B cell (primary cell): Measurements from ENCODE around the gene MKRN2. TPM values are rescaled to one million over a fixed set of nuclear protein-coding genes. Genes with fewer than 3 reads are reported as not detected.

Experiments
- ATAC-seq: fragments of 200-7000 bp; cut with Tn5 transposase; one replicate; pipeline ENCODE4 v1.10.0; 2021; ENCODE audit warnings: low read depth, mild to moderate bottlenecking, moderate number of reproducible peaks, moderate library complexity
- CTCF ChIA-PET: fragments of 350-600 bp; sonication (Branson Sonifier 250); formaldehyde crosslinking; loops from one replicate; lab custom pipeline; 2021; ENCODE audit warnings: antibody characterized with exemption, inconsistent platforms; lab: Charles Lee
- POLR2A ChIA-PET: fragments of 350-600 bp; sonication (Branson Sonifier 250); formaldehyde crosslinking; loops from one replicate; lab custom pipeline; 2021; ENCODE audit warnings: antibody characterized with exemption; lab: Charles Lee
- DNase-seq: peaks from one replicate; pipeline ENCODE4 v3.0.0; 2013
- H2AFZ ChIP-seq: 2 replicates; pipeline ENCODE4 v1.6.1; 2012; ENCODE audit warnings: mild to moderate bottlenecking, low read depth, low read length; ENCODE audit not compliant: insufficient read depth, poor library complexity, severe bottlenecking
- H3K27ac ChIP-seq, 2 donors: 1 replicate in 1 of 2; 2 replicates in 1 of 2; pipeline ENCODE4 v1.5.1; 2012 to 2013; ENCODE audit warnings: low read length in 2 of 2, mild to moderate bottlenecking in 2 of 2, moderate library complexity in 1 of 2
- H3K27me3 ChIP-seq, 4 experiments: fragments of 200-600 bp in 1 of 4; sonication (generic) in 1 of 4; replicated peaks in 1 of 4; 1 replicate in 2 of 4; 2 replicates in 2 of 4; pipeline versions ENCODE4 v1.6.1 to v1.7.0; 2013 to 2016; ENCODE audit warnings: low read length in 3 of 4, mild to moderate bottlenecking in 2 of 4, mixed read lengths in 1 of 4, moderate library complexity in 1 of 4; ENCODE audit not compliant: insufficient read depth in 4 of 4, control insufficient read depth in 3 of 4; ENCODE audit errors: control extremely low read depth in 1 of 4
- H3K36me3 ChIP-seq, 2 experiments: replicated peaks in 1 of 2; 1 replicate in 1 of 2; 2 replicates in 1 of 2; pipeline versions ENCODE4 v1.6.1 to v1.7.1; 2013; ENCODE audit warnings: low read length in 1 of 2; ENCODE audit not compliant: insufficient read depth in 2 of 2, control insufficient read depth in 1 of 2; ENCODE audit errors: control extremely low read depth in 1 of 2, extremely low read depth in 1 of 2
- H3K4me1 ChIP-seq, 2 donors: fragments of 200-600 bp in 1 of 2; sonication (generic) in 1 of 2; 1 replicate in 1 of 2; 2 replicates in 1 of 2; pipeline versions ENCODE4 v1.5.1 to v1.6.1; 2013 to 2017; ENCODE audit warnings: low read length in 2 of 2; ENCODE audit not compliant: control insufficient read depth in 2 of 2, insufficient read depth in 2 of 2
- H3K4me2 ChIP-seq: replicated peaks from 2 replicates; pipeline ENCODE3; 2012; ENCODE audit warnings: mild to moderate bottlenecking, low read depth, low read length; ENCODE audit not compliant: poor library complexity, severe bottlenecking
- H3K4me3 ChIP-seq, 5 experiments: fragments of 200-600 bp in 1 of 5; sonication (generic) in 1 of 5; 1 replicate in 3 of 5; 2 replicates in 2 of 5; pipeline versions ENCODE4 v1.5.1 to v1.7.0; 2011 to 2016; ENCODE audit warnings: low read length in 4 of 5, mild to moderate bottlenecking in 4 of 5, low read depth in 2 of 5, control low read depth in 1 of 5, moderate library complexity in 1 of 5; ENCODE audit not compliant: insufficient read depth in 1 of 5; ENCODE audit errors: control extremely low read depth in 1 of 5, extremely low read depth in 1 of 5
- H3K79me2 ChIP-seq: fragments of 200-600 bp; sonication (generic); one replicate; pipeline ENCODE4 v1.6.0; 2016; ENCODE audit warnings: low read length; ENCODE audit not compliant: control insufficient read depth, insufficient read depth
- H3K9ac ChIP-seq: fragments of 200-600 bp; sonication (generic); 2 replicates; pipeline ENCODE4 v1.6.1; 2017; ENCODE audit warnings: mild to moderate bottlenecking, low read length, moderate library complexity
- H3K9me3 ChIP-seq, 3 donors: one replicate each; pipeline versions ENCODE4 v1.6.1 to v1.7.1; 2013; ENCODE audit warnings: low read length in 2 of 3; ENCODE audit not compliant: control insufficient read depth in 2 of 3, insufficient read depth in 1 of 3; ENCODE audit errors: control extremely low read depth in 1 of 3
- H4K20me1 ChIP-seq: 2 replicates; pipeline ENCODE4 v1.6.0; 2012; ENCODE audit warnings: mild to moderate bottlenecking, low read length; ENCODE audit not compliant: insufficient read depth, control insufficient read depth, poor library complexity, severe bottlenecking
- H3K27ac Mint-ChIP-seq: one replicate; pipeline ENCODE4 v1.8.0; 2021; ENCODE audit warnings: mixed read lengths
- H3K27me3 Mint-ChIP-seq: one replicate; pipeline ENCODE4 v1.8.0; 2021; ENCODE audit warnings: mixed read lengths
- H3K4me1 Mint-ChIP-seq: one replicate; pipeline ENCODE4 v1.8.0; 2021; ENCODE audit warnings: mixed read lengths
- H3K4me3 Mint-ChIP-seq: one replicate; pipeline ENCODE4 v1.8.0; 2021; ENCODE audit warnings: mixed read lengths
- H3K9me3 Mint-ChIP-seq: one replicate; pipeline ENCODE4 v1.8.0; 2022; ENCODE audit warnings: mixed read lengths; ENCODE audit not compliant: insufficient read depth
- EZH2 ChIP-seq: IDR thresholded peaks from 2 replicates; pipeline ENCODE4 v1.6.1; 2012; ENCODE audit warnings: borderline replicate concordance, low read depth, mild to moderate bottlenecking, moderate library complexity, low read length; ENCODE audit not compliant: insufficient read depth, poor library complexity, severe bottlenecking
- WGBS: methylation state at CpG from one replicate; pipeline ENCODE4 v1.1.5; 2013; ENCODE audit warnings: missing lambda C conversion rate; ENCODE audit not compliant: insufficient coverage; 5-methylcytosine and 5-hydroxymethylcytosine counted together
- intact Hi-C: fragments of 100-400 bp; cut with micrococcal nuclease; formaldehyde crosslinking; loops from one replicate; pipeline ENCODE4 v1.10.0; 2022
- polyA plus RNA-seq: library from polyadenylated mRNA; depleted of rRNA; stranded (reverse); fragments of >200 nt; gene quantifications from 2 replicates; pipeline ENCODE4 v1.2.3, GENCODE V29; 2012
- total RNA-seq, 2 donors: library from RNA; stranded (reverse); fragments of 120-200 nt in 1 of 2; gene quantifications; 1 replicate in 1 of 2; 2 replicates in 1 of 2; pipeline versions ENCODE4 v1.2.3 to v1.2.4, GENCODE V29; 2013 to 2022
- TF ChIP-seq, protein P1 (sequence below): fragments of 200-600 bp; IDR thresholded peaks from one replicate; pipeline ENCODE4 v1.8.0; 2022; ENCODE audit warnings: antibody characterized with exemption, mild to moderate bottlenecking

MKRN2 gene
- total and polyA plus RNA-seq, 2 donors (not counting 1 experiment from before 2014, with no cell fraction given), result 21.5 to 25.9 TPM

DNA sequence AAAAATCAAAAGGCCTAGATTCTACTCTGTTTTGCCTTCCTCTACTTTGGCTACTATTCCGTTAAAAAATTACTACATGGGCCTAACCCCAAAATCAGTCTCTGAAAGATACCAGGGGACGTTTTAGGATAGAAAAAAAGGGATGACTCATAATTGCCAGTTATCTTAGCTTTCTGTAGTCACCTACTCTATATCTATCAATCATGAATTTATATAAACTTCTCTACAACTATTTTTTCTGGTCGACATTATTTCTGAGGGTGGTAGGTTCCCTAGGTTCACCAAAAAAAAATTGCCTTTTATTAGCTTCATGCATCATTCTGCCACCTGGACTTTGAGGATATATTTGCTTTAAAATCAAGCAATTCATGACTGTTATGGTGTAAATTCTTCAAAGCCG lies 70.5 kb downstream of the MKRN2 start:
- no peak for DNase-seq
- Histone ChIP-seq H3K9ac (no peak overlapping the region), H3K27me3 (no peaks in the 10 kb centered on the region), H3K4me1 (peaks cover 19 to 26% of the 10 kb centered on the region in 2 donors), H3K4me3 (no peak overlapping the region), H4K20me1 (peaks cover 81% of the 10 kb centered on the region), H2AFZ (no peak overlapping the region), H3K4me2 (no peak overlapping the region), H3K27ac (peak overlapping the region in 1 of 2 donors; percentile 4), H3K9me3 (no peaks in the 10 kb centered on the region), H3K79me2 (peaks cover 99% of the 10 kb centered on the region), H3K36me3 (no peaks in the 10 kb centered on the region)
- no peak for ATAC-seq
- intact Hi-C loops, result no loop called here
- WGBS, result 80% methylated on average over 1 of the region's 4 CpGs
- peaks cover 54% of the 10 kb centered on the region for H3K4me1 Mint-ChIP-seq
- ChIA-PET POLR2A (no interaction called here), CTCF (no interaction called here)
- H3K27me3 Mint-ChIP-seq, result no peaks in the 10 kb centered on the region
- H3K27ac Mint-ChIP-seq, result no peak overlapping the region
- peak overlapping the region; percentile 8 for H3K4me3 Mint-ChIP-seq
- H3K9me3 Mint-ChIP-seq, result no peaks in the 10 kb centered on the region
- TF ChIP-seq, protein P1, sequence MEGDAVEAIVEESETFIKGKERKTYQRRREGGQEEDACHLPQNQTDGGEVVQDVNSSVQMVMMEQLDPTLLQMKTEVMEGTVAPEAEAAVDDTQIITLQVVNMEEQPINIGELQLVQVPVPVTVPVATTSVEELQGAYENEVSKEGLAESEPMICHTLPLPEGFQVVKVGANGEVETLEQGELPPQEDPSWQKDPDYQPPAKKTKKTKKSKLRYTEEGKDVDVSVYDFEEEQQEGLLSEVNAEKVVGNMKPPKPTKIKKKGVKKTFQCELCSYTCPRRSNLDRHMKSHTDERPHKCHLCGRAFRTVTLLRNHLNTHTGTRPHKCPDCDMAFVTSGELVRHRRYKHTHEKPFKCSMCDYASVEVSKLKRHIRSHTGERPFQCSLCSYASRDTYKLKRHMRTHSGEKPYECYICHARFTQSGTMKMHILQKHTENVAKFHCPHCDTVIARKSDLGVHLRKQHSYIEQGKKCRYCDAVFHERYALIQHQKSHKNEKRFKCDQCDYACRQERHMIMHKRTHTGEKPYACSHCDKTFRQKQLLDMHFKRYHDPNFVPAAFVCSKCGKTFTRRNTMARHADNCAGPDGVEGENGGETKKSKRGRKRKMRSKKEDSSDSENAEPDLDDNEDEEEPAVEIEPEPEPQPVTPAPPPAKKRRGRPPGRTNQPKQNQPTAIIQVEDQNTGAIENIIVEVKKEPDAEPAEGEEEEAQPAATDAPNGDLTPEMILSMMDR, result no peak
- TF ChIP-seq EZH2, result no peak

DNA sequence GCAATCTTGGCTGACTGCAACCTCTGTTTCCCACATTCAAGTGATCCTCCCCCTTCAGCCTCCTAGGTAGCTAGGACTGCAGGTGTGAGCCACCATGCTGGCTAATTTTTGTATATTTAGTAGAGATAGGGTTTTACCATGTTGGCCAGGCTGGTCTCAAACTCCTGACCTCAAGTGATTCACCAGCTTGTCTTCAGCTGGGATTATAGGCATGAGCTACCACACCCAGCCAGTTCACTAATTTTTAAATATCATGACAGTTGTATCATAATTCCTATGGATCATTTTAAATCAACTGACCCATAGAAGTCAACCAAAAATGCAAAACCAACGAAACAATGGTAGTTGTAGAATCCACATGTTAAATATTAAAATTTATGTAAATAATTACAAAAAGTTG lies 71.9 kb downstream of the MKRN2 start:
- POLR2A ChIA-PET, result no interaction called here
- Histone ChIP-seq H3K9ac (no peak overlapping the region), H3K27me3 (no peaks in the 10 kb centered on the region), H4K20me1 (peaks cover 79% of the 10 kb centered on the region), H3K4me1 (peaks cover 15 to 24% of the 10 kb centered on the region in 2 donors), H3K79me2 (peaks cover 99% of the 10 kb centered on the region), H3K4me2 (no peak overlapping the region), H3K36me3 (no peaks in the 10 kb centered on the region), H3K9me3 (no peaks in the 10 kb centered on the region), H3K27ac (no peak overlapping the region), H2AFZ (no peak overlapping the region), H3K4me3 (no peak overlapping the region)
- ATAC-seq (no peak), DNase-seq (no peak)
- intact Hi-C loops, result no loop called here
- H3K4me3 Mint-ChIP-seq, result no peak overlapping the region
- CTCF ChIA-PET, result no interaction called here
- H3K27me3 Mint-ChIP-seq, result no peaks in the 10 kb centered on the region
- H3K9me3 Mint-ChIP-seq, result no peaks in the 10 kb centered on the region
- no peak overlapping the region for H3K27ac Mint-ChIP-seq
- TF ChIP-seq EZH2, result no peak
- TF ChIP-seq, protein P1, result no peak
- WGBS, result no CpG with 5 or more reads among the region's 1 CpG
- peaks cover 53% of the 10 kb centered on the region for H3K4me1 Mint-ChIP-seq
